ENCODE data around the gene DNAH8. TPM values are rescaled to one million over a fixed set of nuclear protein-coding genes. Genes with fewer than 3 reads are reported as not detected.

Gene DNAH8
- total RNA-seq, 1 experiment from 2014 or later: not detected

DNA sequence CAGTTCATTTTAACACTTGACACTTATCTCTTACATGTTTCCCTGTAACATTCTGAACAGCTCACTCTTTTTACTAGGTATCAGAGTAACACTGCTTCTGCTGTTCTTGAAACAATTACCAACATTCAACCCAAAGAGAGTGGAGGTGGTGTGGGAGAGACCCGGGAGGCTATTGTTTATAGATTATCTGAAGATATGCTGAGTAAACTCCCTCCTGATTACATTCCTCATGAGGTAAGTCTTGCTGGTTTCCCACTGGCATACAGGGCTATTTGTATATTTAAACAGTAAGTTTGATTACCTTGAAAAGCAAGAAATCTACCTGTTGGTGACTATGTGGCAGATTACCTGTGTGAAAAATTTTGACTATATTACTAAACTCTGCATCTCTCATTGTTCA is 293.6 kb downstream of the DNAH8 start:
- no peak for DNase-seq (ENCODE audit: low read depth)

DNA sequence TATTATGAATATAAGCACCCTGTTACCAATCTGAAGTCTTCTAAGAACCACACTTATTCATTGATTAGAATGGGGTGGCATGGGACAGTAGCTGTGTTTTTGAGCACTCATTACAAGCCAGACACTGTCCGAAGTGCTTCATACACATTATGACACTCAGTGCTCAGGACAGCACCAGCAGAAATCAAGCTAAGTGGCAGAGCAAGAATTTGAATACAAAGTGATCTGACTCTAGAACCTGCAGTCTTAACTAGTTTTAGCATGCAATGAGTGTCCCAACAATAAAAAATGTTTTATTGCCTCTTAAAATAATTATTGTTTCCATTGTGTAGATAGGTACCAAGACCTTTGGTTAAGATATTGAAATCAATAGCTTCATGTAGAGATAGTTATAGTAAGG is 294.4 kb downstream of the DNAH8 start:
- no peak for DNase-seq (ENCODE audit: low read depth)

GRCh38 chr6:39016839-39017546 is 301.9 kb downstream of the DNAH8 start:
- DNase-seq (ENCODE audit: low read depth): no peak

DNA sequence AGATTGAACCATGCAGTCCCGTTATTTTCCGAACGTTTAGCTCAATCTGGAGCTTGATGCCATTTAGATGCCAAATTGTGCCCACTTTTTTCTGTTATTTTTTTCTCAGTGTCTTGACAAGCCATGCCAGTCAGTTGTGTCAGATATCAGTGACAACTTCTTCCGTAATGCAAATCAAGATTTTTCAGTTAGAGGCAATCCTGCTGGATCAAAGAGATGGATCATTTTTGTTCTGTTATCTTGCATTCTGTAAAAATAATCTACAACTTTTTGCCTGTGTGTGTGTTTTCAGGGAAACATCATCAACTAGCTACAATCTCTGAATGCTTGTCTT is 302.4 kb downstream of the DNAH8 start:
- DNase-seq (ENCODE audit: low read depth): no peak

- DNase-seq (ENCODE audit: low read depth): no peak
These were observed 303.0 kb downstream of the DNAH8 start for GRCh38 chr6:39018103-39018502.

GRCh38 chr6:39020136-39020535 is 305.0 kb downstream of the DNAH8 start:
- no peak for DNase-seq (ENCODE audit: low read depth)

DNA sequence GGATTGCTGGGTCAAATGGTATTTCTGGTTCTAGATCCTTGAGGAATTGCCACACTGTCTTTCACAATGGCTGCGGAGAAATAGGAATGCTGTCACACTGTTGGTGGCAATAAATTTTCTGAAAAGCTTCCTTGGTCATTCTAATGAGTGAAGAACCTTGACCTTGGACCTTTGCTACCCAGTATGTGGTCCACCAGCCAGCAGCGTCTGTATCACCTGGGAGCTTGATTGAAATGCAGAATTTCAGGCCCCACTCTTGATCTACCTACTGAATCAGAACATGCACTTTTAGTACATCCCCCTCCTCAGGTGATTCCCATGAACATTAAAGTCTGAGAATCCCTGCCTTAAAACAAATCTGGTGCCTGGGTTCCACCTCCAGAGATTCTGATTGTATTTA is 305.9 kb downstream of the DNAH8 start:
- DNase-seq (ENCODE audit: low read depth): no peak

- DNase-seq (ENCODE audit: low read depth): no peak
These were observed 306.7 kb downstream of the DNAH8 start for GRCh38 chr6:39021779-39022178.

GRCh38 chr6:39026175-39026574 is 311.1 kb downstream of the DNAH8 start:
- DNase-seq (ENCODE audit: low read depth): no peak

- peak; percentile 4 for DNase-seq (ENCODE audit: low read depth)
These were observed 314.3 kb downstream of the DNAH8 start for GRCh38 chr6:39029156-39030011.

DNA sequence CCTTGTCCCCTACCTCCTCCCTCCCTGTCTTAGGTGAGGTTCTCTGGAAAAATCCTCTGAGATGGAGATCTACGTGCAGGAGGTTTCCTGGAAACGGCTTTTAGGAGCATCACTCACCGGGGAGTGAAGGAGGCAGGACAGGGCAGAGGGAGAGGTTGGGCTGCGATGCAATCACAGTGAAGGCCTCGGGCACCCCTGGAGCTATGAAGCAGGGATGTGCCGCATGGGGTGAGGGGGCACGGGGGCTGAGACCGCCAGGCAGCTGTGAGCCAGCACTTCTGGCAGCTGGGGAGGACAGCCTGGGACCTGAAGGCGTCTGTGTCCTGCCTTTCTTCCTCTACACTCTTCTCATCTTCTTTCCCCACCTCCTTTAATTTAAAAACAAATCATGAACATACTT is 320.6 kb downstream of the DNAH8 start:
- DNase-seq (ENCODE audit: low read depth): no peak

- no peak for DNase-seq (ENCODE audit: low read depth)
These were observed 322.0 kb downstream of the DNAH8 start for GRCh38 chr6:39037082-39037508.

DNA sequence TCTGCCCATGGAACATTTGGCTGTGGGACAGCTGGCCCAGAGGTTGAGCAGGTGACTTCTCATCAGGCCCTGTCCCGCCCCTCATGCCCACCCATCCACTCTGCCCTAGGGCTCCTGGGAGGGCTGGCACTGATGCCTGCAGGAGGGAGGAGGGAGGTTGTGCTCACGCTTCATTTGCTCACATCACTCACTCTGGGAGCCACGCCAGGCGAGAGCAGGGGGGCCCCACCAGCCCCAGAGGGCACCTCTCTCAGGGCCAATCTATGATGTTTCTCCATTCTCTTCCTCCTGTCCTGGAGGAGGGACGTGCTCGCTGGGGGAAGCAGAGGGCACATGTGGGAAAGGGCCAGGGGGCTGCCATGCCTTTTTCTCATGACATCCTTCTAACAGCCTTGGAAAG is 322.6 kb downstream of the DNAH8 start:
- no peak for DNase-seq (ENCODE audit: low read depth)

GRCh38 chr6:39040080-39040673 is 325.1 kb downstream of the DNAH8 start:
- DNase-seq (ENCODE audit: low read depth): no peak

- no peak for DNase-seq (ENCODE audit: low read depth)
These were observed 326.0 kb downstream of the DNAH8 start for GRCh38 chr6:39041072-39041471.

- no peak for DNase-seq (ENCODE audit: low read depth)
These were observed 328.7 kb downstream of the DNAH8 start for GRCh38 chr6:39043776-39044175.

DNA sequence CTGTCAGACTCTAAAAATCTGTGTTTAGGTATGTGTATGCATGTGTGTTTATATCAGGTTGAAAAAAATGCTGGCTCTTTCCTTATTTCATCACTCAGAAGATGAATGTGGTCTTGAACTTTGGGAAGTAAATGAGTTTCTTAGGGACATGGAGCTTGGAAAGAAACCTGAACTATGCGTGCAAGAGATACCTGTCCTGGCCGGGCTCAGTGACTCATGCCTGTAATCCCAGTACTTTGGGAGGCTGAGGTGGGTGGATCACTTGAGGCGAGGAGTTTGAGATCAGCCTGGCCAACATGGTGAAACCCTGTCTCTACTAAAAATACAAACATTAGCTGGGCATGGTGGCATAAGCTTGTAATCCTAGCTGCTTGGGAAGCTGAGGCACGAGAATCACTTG is 329.1 kb downstream of the DNAH8 start:
- DNase-seq (ENCODE audit: low read depth): no peak

DNA sequence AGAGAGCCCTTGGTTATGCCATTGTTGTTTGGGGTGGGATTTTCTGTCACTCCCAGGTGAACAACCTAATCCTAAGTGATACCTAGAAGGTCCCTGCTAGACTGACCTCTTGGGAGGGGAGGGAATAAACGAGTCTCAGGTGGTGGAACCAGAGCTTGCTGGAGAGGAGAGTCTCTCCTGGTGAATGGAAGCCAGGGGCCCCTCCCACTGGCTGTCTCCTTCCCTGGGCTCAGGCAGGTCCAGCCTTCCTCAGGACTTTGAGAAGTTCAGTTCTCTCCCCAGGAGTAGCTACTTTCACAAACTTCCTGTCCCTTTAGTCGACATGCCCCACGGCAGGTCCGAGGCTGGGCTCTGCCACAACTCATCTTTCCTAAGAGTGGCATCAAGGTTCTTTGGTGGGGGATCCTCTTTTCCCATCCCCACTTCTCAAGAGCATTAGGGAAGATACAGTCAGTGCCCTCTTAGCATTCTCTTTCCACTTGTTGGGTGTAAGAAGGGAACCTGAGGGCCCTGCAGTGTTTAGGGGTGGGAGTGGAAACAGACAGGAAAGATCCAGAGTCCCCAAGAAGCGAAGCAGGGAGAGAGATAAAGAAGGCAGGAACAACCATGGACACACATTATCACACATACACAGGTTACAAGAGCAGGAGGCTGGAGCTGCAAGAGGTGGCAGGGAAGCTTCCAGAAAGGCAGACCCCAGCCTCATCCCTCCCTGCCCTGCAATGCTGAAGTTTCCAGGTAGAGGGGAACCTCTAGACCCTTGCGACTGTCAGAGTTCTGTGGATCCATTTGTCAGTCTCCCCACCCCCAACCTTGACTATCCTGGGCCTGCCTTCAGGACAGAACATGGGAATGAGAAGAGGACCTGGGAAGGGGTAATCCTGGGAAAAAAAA is 332.6 kb downstream of the DNAH8 start:
- DNase-seq (ENCODE audit: low read depth): no peak

DNA sequence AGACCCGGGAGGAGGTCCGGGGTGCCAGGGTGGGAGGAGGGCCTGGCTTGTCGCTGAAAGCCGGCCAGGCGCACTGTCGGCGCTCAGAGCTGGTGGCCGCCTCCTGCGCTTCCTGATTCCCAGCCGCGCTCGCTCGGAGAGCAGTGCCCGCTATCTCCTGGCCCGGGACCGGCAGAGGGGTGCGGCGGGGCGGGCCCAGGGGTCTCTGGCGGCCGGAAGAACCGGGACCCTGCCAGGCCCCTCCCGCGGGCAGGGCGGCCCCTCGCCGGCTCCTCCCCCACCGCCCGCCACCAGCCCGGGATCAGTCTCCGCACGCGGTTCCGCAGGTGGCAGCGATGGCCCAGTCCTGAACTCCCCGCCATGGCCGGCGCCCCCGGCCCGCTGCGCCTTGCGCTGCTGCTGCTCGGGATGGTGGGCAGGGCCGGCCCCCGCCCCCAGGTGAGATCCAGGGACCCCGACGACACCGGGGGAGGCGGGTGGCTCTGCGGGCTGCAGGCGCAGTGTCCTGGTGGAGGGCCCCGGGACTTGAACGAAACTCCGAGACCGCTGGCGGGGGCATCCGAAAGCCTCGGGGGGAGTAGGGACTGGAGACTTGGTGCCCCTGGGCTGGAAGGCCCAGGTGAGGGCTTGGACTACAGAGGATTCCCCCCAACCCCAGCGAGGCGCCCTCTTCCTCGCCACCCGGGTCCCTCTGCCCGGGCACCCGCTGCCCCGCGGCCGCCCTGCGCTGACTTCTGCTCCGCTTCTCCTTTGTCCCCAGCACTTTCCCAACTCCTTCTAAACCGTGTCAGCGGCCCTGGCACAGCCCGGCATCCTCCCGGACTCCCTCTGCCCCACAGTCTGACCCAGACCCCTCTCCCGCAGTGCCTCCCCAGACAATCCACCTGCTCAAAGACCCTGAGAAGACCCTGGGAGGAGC is 333.6 kb downstream of the DNAH8 start, which contains the start of gene GLP1R:
TSS of gene GLP1R (plus strand) at position 301 of the 919 bp plus-strand sequence. CDS start at position 361, 60 bp downstream.
- no peak for DNase-seq (ENCODE audit: low read depth)

DNA sequence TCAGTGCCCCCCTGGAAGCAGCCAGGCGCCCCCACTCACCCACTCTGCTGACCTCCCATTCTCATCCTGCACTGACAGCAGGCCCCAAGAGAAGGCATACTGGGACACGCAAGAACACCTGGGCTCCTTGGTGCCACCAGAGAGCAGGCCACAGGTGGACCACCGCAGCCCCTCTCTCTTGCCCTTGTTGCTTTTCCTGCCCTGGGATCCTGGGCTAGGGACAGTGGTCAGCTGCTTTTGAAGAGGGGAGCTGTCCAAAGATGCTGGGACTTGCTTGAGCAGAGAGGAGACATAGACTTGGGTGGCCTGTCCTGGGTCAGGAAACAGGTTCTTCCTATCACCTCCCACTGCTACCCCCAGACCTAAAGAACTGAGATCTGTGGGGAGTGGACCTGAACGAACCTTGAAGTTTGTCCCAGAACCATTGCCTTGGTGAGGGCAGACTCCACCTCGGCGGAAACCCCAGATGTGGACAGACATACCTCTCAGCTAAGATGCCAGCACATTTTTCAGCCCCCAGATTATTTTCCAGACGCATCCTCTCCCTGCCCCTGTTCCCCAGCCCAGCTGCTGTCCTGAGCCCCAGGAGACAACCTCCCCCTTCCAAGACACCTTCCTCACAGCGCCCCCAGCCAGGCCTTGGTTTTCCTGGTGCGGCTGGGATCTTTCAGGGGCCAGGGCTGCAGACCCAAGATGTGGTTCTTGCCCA is 334.6 kb downstream of the DNAH8 start:
- no peak for DNase-seq (ENCODE audit: low read depth)
